Stimulated activated CD8-positive, alpha-beta memory T cell treated with anti-CD3 and anti-CD28 coated beads, Interleukin-7, amount 100 ng/mL, for 48 hours (primary cell): ENCODE data around the gene PCDHGB2.
"Not testable (repeated sequence)": the region's sequence is repeated elsewhere in the genome, so short reads cannot be mapped to it uniquely, and the experiment has no call there.

ENCODE experiments used
- DNase-seq, 2 donors: peaks; one replicate each; pipeline ENCODE4 v3.0.0-alpha.2; 2020; ENCODE audit warnings: low read depth in 1 of 2; ENCODE audit errors: extremely low read depth in 1 of 2

Gene PCDHGB2

DNA sequence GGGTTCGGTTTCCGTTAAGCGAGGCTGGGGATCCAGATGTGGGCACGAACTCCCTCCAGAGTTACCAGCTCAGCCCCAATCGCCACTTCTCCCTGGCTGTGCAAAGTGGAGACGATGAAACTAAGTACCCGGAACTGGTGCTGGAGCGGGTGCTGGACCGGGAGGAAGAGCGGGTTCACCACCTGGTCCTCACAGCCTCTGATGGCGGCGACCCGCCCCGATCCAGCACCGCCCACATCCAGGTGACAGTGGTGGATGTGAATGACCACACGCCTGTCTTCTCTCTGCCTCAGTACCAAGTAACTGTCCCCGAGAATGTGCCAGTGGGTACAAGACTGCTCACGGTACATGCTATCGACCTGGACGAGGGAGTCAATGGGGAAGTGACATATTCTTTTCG lies 23.6 kb downstream of the PCDHGB2 start:
- DNase-seq, result no peak

DNA sequence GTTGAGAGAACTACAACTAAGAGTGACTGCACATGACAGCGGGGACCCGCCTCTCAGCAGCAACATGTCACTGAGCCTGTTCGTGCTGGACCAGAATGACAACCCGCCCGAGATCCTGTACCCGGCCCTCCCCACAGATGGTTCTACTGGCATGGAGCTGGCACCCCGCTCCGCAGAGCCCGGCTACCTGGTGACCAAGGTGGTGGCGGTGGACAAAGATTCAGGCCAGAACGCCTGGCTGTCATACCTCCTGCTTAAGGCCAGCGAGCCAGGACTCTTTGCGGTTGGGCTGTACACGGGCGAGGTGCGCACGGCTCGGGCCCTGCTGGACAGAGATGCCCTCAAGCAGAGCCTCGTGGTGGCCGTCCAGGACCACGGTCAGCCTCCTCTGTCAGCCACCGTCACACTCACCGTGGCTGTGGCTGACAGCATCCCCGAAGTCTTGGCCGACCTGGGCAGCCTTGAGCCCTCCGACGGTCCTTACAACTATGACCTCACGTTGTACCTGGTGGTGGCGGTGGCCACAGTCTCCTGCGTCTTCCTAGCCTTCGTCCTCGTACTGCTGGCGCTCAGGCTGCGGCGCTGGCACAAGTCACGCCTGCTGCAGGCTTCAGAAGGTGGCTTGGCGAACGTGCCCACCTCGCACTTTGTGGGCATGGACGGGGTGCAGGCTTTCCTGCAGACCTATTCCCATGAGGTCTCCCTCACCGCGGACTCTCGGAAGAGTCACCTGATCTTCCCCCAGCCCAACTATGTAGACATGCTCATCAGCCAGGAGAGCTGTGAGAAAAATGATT lies 24.9 kb downstream of the PCDHGB2 start:
- DNase-seq, result no peak

DNA sequence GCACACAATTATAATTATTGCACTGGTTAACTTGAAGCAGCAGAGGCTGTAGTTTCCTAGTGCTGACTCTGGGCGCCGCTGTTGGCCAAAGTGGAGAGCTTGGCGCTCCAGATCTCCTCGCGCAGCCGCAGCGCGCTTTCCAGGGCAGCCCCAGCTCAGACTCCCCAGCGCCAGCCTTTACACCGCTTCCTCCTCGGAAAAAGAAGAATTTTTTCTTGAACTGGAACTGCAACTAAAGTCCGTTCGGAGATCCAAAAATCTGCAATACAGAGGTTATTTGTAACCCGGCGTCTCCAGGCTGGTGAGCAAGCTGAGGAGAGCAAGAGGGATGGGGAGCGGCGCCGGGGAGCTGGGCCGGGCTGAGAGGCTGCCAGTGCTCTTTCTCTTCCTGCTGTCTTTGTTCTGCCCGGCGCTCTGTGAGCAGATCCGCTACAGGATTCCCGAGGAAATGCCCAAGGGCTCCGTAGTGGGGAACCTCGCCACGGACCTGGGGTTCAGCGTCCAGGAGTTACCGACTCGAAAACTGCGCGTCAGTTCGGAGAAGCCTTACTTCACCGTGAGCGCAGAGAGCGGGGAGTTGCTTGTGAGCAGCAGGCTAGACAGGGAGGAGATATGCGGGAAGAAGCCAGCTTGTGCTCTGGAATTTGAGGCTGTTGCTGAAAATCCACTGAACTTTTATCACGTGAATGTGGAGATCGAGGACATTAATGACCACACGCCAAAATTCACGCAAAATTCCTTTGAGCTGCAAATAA lies 27.9 kb downstream of the PCDHGB2 start, which contains the start of gene PCDHGB4:
PCDHGB4 (plus strand) TSS at position 142 of the 755 bp plus-strand sequence; CDS start at position 329, 187 bp downstream.
- DNase-seq, result not testable (repeated sequence)

DNA sequence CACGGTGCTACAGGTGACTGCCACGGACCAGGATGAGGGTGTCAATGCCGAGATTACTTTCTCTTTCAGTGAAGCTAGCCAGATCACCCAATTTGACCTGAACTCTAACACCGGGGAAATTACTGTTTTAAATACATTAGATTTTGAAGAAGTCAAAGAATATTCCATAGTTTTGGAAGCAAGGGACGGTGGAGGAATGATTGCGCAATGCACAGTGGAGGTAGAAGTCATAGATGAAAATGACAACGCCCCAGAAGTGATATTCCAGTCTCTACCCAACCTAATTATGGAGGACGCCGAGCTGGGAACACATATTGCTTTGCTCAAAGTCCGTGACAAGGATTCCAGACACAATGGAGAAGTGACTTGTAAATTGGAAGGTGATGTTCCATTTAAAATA lies 28.9 kb downstream of the PCDHGB2 start:
- no peak for DNase-seq

DNA sequence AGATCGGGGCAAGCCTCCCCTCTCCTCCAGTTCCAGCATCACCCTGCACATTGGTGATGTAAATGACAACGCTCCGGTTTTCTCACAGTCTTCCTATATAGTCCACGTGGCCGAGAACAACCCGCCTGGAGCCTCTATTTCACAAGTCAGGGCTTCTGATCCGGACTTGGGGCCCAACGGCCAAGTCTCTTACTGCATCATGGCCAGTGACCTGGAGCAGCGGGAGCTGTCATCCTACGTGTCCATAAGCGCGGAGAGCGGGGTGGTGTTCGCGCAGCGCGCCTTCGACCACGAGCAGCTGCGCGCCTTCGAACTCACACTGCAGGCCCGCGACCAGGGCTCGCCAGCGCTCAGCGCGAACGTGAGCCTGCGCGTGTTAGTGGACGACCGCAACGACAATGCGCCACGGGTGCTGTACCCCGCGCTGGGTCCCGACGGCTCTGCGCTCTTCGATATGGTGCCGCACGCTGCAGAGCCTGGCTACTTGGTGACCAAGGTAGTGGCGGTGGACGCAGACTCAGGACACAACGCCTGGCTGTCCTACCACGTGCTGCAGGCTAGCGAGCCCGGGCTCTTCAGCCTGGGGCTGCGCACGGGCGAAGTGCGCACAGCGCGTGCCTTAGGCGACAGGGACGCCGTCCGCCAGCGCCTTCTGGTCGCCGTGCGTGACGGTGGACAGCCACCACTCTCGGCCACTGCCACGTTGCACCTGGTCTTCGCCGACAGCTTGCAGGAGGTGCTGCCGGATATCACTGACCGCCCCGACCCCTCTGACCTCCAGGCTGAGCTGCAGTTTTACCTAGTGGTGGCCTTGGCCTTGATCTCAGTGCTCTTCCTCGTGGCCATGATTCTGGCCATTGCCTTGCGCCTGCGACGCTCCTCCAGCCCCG lies 29.6 kb downstream of the PCDHGB2 start:
- DNase-seq, result no peak

DNA sequence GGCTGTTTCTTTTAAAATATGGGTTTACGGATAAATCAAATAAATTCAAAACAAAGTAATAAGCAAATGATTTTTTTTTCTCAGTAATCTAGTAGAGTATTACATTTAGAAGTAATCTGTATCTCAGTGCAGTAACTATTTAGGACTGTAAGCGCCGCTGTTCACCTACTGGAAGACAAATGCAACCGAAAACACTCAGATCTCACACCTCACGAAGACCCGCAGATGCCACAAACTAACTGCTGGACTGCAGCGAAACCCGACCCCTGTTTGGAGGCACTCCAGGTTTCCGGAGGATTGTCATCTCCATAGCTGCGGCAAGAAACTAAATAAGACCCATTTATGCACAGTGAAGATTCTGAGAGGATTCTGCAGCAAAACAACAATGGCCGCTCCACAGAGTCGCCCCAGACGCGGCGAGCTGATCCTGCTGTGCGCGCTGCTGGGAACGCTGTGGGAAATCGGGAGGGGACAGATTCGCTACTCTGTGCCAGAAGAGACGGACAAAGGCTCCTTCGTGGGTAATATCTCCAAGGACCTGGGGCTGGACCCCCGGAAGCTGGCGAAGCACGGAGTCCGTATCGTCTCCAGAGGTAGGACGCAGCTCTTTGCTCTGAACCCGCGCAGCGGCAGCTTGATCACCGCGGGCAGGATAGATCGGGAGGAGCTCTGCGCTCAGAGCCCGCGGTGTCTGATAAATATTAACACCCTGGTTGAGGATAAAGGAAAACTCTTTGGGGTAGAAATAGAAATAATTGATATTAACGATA lies 32.8 kb downstream of the PCDHGB2 start, which contains the start of gene PCDHGA8:
PCDHGA8 (plus strand) TSS at position 205 of the 770 bp plus-strand sequence; CDS start at position 386, 181 bp downstream.
- DNase-seq, result no peak

DNA sequence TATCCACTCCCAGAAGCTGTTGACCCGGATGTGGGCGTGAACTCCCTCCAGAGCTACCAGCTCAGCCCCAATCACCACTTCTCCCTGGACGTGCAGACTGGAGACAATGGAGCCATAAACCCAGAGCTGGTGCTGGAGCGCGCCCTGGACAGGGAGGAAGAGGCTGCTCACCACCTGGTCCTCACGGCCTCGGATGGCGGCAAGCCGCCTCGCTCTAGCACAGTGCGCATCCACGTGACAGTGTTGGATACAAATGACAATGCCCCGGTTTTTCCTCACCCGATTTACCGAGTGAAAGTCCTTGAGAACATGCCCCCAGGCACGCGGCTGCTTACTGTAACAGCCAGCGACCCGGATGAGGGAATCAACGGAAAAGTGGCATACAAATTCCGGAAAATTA lies 33.5 kb downstream of the PCDHGB2 start:
- no peak for DNase-seq

DNA sequence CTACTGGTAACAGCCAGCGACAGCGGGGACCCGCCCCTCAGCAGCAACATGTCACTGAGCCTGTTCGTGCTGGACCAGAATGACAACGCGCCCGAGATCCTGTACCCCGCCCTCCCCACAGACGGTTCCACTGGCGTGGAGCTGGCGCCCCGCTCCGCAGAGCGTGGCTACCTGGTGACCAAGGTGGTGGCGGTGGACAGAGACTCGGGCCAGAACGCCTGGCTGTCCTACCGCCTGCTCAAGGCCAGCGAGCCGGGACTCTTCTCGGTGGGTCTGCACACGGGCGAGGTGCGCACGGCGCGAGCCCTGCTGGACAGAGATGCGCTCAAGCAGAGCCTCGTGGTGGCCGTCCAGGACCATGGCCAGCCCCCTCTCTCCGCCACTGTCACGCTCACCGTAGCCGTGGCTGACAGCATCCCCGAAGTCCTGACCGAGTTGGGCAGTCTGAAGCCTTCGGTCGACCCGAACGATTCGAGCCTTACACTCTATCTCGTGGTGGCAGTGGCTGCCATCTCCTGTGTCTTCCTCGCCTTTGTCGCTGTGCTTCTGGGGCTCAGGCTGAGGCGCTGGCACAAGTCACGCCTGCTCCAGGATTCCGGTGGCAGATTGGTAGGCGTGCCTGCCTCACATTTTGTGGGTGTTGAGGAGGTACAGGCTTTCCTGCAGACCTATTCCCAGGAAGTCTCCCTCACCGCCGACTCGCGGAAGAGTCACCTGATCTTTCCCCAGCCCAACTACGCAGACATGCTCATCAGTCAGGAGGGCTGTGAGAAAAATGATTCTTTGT lies 34.8 kb downstream of the PCDHGB2 start:
- not testable (repeated sequence) for DNase-seq

DNA sequence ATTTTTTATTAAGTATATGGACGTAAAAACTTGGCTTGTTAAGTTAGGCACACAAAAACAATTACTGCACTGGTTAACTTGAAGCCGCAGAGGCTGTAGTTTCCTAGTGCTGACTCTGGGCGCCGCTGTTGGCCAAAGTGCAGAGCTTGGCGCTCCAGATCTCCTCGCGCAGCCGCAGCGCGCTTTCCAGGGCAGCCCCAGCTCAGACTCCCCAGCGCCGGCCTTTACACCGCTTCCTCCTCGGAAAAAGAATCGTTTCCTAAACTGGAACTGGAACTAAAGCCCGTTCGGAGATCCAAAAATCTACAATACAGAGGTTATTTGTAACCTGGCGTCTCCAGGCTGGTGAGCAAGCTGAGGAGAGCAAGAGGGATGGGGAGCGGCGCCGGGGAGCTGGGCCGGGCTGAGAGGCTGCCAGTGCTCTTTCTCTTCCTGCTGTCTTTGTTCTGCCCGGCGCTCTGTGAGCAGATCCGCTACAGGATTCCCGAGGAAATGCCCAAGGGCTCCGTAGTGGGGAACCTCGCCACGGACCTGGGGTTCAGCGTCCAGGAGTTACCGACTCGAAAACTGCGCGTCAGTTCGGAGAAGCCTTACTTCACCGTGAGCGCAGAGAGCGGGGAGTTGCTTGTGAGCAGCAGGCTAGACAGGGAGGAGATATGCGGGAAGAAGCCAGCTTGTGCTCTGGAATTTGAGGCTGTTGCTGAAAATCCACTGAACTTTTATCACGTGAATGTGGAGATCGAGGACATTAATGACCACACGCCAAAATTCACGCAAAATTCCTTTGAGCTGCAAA lies 38.2 kb downstream of the PCDHGB2 start, which contains the start of gene PCDHGB5:
PCDHGB5 (plus strand) TSS at position 192 of the 796 bp plus-strand sequence; CDS start at position 373, 181 bp downstream.
- not testable (repeated sequence) for DNase-seq

DNA sequence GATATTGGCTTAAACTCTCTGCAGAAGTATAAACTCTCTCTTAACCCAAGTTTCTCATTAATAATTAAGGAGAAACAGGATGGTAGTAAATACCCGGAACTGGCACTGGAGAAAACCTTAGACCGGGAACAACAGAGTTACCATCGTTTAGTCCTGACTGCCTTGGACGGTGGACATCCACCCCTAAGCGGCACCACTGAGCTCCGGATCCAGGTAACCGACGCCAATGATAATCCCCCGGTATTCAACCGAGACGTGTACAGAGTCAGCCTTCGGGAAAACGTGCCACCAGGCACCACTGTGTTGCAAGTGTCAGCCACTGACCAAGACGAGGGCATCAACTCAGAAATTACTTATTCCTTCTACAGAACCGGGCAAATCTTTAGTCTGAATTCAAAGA lies 38.8 kb downstream of the PCDHGB2 start:
- no peak for DNase-seq

DNA sequence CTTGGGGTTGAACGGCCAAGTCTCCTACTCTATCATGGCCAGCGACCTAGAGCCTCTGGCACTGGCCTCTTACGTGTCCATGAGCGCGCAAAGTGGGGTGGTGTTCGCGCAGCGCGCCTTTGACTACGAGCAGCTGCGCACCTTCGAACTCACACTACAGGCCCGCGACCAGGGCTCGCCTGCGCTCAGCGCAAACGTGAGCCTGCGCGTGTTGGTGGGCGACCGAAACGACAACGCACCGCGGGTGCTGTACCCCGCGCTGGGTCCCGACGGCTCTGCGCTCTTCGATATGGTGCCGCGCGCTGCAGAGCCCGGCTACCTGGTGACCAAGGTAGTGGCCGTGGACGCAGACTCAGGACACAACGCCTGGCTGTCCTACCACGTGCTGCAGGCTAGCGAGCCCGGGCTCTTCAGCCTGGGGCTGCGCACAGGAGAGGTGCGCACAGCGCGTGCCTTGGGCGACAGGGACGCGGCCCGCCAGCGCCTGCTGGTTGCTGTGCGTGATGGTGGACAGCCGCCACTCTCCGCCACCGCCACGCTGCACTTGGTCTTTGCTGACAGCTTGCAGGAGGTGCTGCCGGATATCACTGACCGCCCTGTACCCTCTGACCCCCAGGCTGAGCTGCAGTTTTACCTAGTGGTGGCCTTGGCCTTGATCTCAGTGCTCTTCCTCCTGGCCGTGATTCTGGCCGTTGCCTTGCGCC lies 39.9 kb downstream of the PCDHGB2 start:
- DNase-seq, result no peak

DNA sequence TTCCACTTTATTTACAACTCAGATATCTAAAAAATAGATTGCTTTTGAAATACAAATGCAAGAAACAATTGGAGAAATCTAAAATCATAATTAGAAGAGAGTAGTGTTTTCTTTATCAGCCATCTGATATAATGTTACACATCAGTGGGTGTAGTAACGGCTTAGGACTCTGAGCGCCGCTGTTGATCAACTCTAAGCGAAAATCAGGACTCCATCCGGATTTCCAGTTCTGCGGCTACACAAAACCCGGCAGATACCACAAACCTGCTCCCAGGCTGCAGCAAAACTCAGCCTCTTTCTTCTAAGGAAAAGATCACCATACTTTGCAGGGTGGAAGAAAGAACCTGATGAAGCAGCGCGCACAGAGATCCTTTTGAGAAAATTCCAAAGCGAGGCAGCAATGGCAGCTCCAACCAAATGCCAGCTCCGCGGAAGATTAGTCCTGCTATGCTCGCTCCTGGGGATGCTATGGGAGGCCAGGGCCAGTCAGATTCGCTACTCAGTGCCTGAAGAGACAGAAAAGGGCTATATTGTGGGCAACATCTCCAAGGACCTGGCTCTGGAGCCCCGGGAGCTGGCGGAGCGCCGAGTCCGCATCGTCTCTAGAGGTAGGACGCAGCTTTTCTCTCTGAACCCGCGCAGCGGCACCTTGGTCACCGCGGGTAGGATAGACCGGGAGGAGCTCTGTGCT lies 42.9 kb downstream of the PCDHGB2 start, which contains the start of gene PCDHGA9:
PCDHGA9 (plus strand) TSS at position 226 of the 691 bp plus-strand sequence; CDS start at position 401, 175 bp downstream.
- DNase-seq, result no peak

DNA sequence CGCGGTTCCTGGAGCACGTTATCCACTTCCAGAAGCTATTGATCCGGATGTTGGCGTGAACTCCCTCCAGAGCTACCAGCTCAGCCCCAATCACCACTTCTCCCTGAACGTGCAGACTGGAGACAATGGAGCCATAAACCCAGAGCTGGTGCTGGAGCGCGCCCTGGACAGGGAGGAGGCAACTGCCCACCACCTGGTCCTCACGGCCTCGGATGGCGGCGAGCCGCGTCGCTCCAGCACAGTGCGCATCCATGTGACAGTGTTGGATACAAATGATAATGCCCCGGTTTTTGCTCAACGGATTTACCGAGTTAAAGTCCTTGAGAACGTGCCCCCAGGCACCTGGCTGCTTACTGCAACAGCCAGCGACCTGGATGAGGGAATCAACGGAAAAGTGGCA lies 43.6 kb downstream of the PCDHGB2 start:
- DNase-seq, result no peak

DNA sequence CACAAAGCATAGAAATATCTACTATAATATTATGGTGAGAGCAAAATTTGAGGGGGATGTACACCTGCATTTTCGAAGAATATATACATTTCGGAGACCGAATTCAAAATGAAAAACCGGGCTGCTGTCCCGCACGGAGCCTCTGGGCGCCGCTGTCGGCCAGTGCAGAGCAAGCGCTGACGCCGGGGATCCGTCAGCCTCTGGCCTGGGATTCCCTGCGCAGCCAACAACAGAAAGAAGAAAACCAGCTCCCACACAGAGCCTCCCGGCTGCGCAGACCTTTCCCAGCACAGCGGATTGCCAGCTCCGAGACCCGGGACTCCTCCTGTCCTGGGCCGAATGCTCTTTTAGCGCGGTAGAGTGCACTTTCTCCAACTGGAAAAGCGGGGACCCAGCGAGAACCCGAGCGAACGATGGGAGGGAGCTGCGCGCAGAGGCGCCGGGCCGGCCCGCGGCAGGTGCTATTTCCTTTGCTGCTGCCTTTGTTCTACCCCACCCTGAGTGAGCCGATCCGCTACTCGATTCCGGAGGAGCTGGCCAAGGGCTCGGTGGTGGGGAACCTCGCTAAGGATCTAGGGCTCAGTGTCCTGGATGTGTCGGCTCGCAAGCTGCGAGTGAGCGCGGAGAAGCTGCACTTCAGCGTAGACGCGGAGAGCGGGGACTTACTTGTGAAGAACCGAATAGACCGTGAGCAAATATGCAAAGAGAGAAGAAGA lies 48.2 kb downstream of the PCDHGB2 start, which contains the start of gene PCDHGB6:
PCDHGB6 (plus strand) TSS at position 232 of the 716 bp plus-strand sequence; CDS start at position 414, 182 bp downstream.
- not testable (repeated sequence) for DNase-seq

DNA sequence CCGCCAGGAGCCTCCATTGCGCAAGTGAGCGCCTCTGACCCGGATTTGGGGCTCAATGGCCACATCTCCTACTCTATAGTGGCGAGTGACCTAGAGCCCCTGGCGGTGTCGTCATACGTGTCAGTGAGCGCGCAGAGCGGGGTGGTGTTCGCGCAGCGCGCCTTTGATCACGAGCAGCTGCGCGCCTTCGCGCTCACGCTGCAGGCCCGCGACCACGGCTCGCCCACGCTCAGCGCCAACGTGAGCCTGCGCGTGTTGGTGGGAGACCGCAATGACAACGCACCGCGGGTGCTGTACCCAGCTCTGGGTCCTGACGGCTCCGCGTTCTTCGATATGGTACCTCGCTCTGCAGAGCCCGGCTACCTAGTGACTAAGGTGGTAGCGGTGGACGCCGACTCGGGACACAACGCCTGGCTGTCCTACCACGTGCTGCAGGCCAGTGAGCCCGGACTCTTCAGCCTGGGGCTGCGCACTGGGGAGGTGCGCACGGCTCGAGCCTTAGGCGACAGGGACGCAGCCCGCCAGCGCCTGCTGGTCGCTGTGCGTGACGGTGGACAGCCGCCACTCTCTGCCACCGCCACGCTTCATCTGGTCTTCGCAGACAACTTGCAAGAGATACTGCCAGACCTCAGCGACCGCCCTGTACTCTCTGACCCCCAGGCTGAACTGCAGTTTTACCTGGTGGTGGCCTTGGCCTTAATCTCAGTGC lies 50.0 kb downstream of the PCDHGB2 start:
- no peak for DNase-seq

DNA sequence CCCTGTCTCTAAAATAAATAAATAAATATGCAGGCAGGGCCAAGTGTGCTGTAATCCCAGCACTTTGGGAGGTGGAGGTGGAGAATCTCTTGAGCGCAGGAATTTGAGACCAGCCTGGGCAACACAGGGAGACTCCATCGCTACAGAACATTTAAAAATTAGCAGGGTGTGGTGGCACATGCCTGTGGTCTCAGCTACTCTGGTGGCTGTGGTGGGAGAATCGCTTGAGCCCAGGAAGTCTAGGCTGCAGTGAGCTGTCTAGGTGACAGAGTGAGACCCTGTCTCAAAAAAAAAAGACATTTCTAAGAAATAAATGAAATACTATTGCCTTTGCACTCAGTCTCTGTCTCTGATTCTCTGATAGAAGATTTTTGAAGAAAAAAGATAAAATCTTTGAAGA lies 51.8 kb downstream of the PCDHGB2 start:
- DNase-seq, result no peak
